Activated T-helper 1 cell treated with anti-CD3 and anti-CD28 coated beads, Interleukin-2, amount 50 U/mL, for 16 hours (primary cell): Measurements from ENCODE around the gene TIMM44.
"Not testable (repeated sequence)": the region's sequence is repeated elsewhere in the genome, so short reads cannot be mapped to it uniquely, and the experiment has no call there.

ENCODE experiments used
- DNase-seq, 2 donors: peaks; one replicate each; pipeline ENCODE4 v3.0.0-alpha.2; 2020; ENCODE audit warnings: low read depth in 1 of 2, low spot score in 1 of 2

TIMM44 gene

GRCh38 chr19:7977021-7977722 is 33.7 kb upstream of the TIMM44 start:
- no peak for DNase-seq

GRCh38 chr19:7976461-7976860 is 33.0 kb upstream of the TIMM44 start:
- no peak for DNase-seq

- DNase-seq, result no peak
Observed at GRCh38 chr19:7975037-7975436, 31.6 kb upstream of the TIMM44 start.

GRCh38 chr19:7973883-7974282 is 30.4 kb upstream of the TIMM44 start:
- no peak for DNase-seq

- DNase-seq, result no peak
Observed at GRCh38 chr19:7971553-7972520, 28.4 kb upstream of the TIMM44 start.

- no peak for DNase-seq
Observed at GRCh38 chr19:7970716-7971448, 27.4 kb upstream of the TIMM44 start.

GRCh38 chr19:7969555-7969939 is 26.1 kb upstream of the TIMM44 start:
- DNase-seq, result no peak

GRCh38 chr19:7968796-7969554 is 25.5 kb upstream of the TIMM44 start:
- DNase-seq, result no peak

GRCh38 chr19:7968008-7968795 is 24.7 kb upstream of the TIMM44 start:
- DNase-seq, result no peak

GRCh38 chr19:7965921-7966665 is 22.6 kb upstream of the TIMM44 start:
- no peak for DNase-seq

GRCh38 chr19:7965259-7965841 is 21.9 kb upstream of the TIMM44 start:
- no peak for DNase-seq

GRCh38 chr19:7963566-7963965 is 20.1 kb upstream of the TIMM44 start:
- no peak for DNase-seq

- no peak for DNase-seq
Observed at GRCh38 chr19:7962644-7963268, 19.3 kb upstream of the TIMM44 start.

- DNase-seq, result no peak
Observed at GRCh38 chr19:7961920-7962626, 18.6 kb upstream of the TIMM44 start.

- not testable (repeated sequence) for DNase-seq
Observed at GRCh38 chr19:7961082-7961481, 17.6 kb upstream of the TIMM44 start.

- DNase-seq, result no peak
Observed at GRCh38 chr19:7959211-7959610, 15.7 kb upstream of the TIMM44 start.

- DNase-seq, result no peak
Observed at GRCh38 chr19:7955696-7956095, 12.2 kb upstream of the TIMM44 start.

- DNase-seq, result no peak
Observed at GRCh38 chr19:7953576-7953975, 10.1 kb upstream of the TIMM44 start.
